Mesenteric fat pad (tissue), 1 donor: ENCODE results near the gene LRRC4C. TPM values are rescaled to one million over a fixed set of nuclear protein-coding genes. Genes with fewer than 3 reads are reported as not detected.

Experiments used
- DNase-seq: peaks from one replicate; pipeline ENCODE4 v3.0.0-alpha.2; 2020; ENCODE audit warnings: low spot score
- total RNA-seq: library from RNA; stranded (reverse); fragmentation: NEBNext Ultra II Directional; extraction: Animal tissue kit (Norgen Biotek cat#: 25700); gene quantifications from one replicate; pipeline ENCODE4 v1.2.1, GENCODE V29; 2021
- donor health status: DM: yes; HTN: yes; CAD: no.

Gene LRRC4C
- total RNA-seq, 1 donor from 2014 or later, result 1.5 TPM

DNA sequence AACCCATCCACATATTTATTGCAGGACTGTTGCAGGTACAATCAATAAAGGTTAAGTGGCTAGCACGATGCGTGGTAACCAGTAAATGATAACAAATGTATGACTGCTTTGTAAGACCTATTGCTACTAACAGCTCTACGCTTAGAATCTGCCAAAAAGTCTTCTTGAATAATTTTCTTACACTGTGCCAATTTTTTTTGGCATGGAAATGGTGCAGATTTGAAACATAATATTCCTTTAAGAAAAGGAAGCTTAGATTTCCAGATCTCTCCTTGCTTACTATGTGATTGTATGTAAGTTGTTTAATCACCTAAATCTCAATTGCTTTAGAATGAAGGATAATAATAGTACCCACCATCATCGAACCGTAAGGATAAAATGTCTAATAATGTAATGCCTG is 192.0 kb downstream of the LRRC4C start:
- DNase-seq, result no peak

DNA sequence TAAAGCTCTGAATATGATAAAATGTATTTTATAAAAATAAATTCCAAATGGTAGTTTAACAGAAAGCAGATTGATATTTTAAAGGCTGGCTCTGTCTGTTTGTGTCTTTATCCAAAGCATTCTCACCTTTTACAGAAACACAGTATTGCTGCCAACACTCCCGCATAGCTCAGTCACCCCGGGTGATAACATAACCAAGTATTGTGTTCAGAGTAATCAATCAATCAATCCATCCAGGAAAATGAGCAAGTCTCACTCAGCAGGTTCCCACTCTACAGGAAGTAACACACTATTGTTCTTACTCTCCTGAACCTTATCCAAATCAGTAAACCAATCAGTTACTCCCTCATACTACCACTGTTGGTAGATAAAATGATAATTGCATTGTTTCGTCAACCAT is 203.4 kb downstream of the LRRC4C start:
- DNase-seq, result no peak

DNA sequence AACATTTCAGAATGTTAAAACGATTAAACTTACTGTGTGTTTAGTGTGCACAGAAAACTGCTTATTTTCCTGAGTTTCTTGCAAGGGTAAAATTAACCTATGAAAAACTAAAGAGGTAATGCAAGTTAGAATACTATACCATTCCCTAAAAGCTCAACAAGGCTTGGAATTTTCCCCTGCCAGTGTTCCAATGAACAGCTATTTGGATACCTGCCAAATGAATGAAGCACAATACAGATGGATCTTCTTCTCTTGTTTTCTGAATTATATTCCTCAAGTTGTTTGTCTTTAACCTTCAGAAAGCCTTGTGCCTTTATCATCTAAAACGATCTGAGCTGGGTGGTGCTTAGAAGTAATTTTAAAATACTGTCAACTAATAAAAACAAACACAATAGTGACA is 204.5 kb downstream of the LRRC4C start:
- DNase-seq, result no peak

DNA sequence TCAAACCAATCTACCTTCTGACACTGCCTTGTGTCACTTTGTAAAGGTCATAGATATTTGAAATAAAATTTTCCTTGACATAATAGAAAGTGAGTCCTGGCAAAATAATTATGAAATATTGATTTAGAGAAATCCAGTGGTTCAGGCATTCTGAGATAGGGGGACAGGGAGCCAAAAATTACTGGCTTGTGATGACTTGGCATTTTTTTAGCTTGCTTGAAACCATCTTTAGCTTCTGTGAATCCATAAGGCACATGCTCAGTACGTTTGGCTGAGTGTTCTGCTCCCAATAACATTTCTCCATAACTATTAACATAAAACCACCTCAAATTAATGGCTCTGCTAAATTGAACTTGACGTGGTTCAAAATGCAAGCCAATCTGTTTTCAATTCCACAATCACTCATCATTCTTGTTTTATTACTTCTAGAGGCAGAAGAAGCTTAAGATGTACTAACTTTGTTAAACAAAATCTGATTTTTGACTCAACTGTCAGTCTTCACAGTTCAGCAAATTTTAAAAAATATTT is 209.0 kb downstream of the LRRC4C start:
- DNase-seq, result no peak

DNA sequence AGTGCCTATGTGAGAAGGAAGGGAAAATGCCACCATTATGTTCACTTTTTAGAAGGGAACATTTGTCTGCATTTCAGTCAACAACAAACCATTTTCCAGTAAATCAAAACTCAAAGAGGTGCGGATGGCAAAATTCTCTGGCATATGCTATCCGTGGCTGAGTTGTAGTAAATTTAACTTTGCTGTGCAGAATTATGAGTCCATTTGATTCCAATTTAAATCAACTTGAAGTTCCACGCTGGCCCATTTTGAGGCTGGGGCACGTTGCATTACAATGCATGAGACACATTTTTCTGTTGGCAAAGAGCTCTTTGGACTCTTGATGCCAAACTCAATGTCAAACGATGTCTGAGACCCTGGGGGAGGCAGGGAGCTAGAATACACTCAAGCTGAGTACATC is 211.8 kb downstream of the LRRC4C start:
- DNase-seq, result no peak

DNA sequence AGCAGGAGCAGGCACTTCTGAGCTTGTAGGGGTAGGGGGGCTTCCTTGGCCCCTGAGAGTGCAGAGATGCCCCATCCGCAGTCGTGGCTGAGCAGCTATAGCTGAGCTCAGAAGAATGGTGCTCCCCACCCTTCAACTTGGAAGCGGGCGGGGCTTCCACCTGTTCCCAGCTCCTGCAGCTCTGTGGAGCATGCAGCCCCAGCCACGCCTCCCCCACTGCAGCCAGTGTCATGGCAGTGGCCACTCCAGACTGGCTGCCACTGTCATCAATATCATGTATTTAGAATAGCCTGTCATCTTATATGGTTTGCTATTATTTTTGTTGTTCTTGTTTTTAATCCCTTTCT is 213.1 kb downstream of the LRRC4C start:
- no peak for DNase-seq

DNA sequence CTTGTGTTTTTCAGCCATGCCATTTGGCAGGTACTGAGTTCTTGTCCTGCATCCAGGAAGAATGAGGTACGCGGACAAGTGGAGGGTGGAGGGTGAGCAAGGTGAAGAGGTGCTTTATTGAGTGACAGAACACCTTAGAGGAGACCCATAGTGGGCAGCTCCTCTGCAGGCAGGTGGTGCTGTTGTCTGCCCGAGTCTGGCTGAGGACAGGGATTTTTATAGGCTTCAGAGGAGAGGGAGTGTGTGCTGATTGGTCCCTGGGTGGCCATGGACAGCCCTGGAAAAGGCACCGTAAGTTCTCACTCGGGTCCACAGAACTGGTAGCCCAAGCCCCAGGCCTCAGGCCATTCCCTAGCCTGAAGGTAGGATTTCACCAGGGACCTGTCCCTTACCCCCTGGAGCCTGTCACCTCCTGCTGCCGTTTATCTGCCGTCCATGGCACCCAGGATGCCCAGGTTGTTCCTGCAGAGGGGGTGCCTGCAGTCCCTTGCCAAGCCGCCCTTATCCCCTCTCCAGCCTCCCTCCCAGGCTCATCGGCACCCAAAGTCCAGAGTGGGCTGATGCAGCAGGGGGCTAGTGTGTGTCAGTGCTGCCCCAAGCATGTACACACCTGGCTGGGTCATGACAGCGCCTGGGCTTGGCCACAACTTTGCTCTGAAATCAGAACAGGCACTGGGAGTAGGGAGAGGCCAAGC is 213.6 kb downstream of the LRRC4C start:
- DNase-seq, result no peak

DNA sequence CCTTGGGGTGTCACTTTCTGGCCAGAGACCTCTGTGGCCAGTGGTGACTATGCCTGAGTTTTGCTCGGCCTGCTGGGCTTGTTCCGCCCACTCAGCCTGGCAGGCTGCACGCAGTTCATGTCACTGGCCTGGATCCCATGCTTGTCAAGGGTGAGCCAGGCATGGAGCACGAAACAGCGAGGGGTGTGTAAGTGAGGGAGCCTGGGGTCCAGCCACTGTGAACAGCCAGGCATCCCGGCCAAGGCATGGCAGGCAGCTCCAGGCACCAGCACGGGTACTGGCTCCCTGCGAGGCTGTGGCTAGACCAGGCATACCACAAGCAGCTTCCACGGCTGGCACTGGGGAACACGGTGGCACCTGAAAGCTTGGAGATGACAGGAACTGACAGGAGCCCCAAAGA is 214.3 kb downstream of the LRRC4C start:
- no peak for DNase-seq

DNA sequence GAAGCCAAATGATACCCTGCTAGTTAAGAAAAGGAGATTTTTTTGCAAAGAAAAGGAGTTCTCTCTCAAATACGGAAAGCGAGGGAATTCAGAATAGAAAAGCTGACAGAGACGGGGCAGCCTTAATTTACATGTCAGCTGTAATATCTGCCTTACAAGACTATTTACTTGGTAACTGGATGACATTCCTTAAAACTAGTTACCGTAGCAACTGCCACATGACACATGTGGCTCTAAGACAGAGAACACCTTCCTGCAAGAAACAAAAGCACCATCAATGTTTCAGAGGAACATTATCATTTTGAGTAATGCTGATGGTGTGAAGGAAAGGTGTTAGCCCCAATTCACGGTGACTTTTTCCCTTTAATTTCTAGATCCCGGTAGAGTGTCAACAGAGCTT is 222.1 kb downstream of the LRRC4C start:
- DNase-seq, result no peak

DNA sequence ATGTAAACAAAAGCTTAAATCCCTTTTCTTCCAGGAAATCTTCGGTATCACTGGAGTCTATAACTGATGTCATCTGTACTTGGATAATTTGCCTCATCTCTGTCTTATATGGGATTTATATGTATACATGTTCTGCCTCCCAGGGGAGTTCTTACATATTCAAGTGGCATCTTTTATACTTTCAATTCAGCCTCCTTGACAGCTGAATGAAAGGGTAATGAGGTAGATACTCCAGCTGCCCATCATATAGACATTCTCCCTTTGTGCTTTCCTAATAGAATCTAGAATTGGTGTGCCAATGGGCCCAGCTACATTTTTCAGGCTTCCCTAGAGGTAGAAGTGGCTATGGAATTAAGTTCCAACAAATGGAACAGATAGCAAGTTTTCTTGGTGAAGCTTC is 223.8 kb downstream of the LRRC4C start:
- no peak for DNase-seq

DNA sequence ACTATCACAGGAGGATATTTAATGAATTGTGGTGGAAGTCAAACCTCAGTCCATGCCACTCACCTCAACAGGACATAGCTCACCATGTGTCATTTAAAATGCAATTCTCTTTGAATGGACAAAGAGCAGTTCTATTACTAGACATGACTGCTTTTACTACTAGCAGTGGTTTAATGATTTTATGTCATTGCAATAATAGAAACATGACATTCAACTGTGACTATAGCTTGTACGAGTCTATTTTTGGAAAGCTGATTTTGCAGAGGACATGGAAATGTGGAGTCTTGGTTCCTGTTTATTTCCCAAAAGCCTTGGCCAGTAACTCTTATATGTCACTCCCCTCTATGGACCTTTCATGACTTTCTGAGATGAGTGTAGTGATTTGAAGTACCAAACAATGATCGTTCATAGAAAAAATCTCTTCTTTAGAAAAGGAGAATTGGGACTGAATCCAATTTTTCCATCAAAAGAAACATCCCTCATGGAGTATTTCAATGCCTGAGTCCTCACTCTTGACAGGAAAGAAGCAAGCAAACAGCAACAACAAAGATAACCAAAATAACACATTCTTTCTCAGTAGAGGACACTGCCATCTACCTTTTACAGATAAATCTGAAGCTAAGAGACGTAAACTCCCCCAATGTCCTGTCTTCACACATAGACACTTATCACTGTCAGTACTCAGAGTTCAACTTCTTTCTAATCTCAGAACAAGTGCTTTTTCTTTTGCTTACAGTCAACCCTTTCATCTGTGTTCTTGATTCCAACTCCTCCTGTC is 233.4 kb downstream of the LRRC4C start:
- DNase-seq, result no peak

DNA sequence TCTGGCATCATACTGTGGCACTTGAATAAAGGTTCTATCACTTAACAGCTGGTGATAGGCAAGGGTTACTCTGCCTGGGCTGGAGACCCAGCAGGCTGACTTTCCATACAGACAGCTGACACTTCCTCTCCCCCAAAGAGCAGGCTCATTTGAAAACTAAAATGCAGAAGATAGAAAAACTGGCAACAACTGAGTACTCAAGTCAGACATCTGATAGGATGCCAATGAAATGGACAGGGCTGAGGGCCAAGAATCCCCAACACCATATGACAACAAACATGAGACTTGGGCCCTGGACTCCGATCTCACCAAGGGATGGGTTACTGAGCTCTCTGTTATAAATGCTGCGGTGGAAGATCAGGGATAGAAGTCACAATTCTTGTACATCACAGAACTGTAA is 237.2 kb downstream of the LRRC4C start:
- no peak for DNase-seq

DNA sequence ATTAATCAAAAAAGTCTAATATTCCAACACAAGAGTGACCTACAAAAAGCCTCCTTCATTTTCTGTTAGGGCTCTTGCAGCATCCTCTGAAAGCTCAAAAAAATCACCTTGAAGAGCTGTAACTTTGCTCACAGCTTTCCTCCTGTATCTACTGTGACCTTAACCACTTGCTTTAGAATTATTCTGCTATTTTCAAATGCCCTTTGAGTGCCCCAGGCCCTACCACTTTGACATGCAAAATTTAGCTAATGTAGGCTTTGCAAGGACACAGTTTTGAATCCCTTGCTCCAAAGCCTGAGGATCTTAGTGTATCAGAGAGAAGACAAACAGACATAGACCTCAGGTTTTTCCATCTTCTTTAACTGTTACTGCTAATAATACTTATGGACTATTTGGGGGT is 253.1 kb downstream of the LRRC4C start:
- DNase-seq, result no peak

DNA sequence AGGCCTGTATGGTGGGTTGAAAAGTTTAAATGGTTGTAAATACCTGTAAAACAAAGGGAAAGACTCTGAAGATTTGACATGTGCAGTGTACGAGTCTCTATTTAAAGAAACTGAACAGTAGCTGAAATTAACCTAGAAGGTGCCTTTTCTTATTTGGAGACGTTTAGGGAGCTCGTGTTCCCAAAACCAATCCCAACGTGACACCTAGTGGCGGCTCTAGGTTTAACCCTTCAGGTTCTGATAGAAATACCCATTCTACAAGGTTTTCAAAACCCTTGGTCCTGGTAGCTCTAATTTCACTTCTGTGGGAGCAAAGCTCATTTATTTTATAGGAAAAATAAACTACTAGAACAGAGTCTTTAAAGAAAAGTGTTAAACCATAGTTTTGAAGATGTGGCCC is 258.3 kb downstream of the LRRC4C start:
- no peak for DNase-seq

DNA sequence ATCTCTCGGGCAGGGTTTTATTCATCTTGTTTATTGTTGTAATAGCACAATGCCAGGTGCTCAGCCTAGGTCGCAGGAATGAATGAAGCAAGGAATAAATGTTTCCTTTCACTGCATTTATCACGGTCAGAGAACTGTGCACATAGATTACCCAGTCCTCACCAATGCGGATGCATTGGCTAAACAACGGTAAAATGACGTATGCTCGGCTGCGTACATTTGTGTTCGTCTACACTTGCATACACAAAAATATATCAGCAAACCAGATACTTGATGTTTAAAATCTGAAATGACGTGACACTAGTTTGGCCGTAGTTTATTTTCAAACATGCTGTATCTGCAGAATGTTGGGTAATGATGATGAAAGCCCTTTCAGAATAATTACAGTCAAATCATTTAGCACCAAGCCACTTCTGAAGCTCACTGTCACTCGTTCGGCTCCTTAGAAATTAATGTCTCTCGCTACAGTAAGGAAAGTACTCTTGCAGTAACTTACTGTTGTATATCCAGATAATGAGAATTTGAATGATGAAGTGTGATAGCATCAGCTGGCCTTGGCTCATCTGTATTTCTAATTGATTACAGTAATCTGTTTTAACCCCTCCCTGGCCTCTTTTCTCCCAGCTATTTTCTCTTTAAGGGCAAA is 268.9 kb downstream of the LRRC4C start:
- DNase-seq, result no peak

DNA sequence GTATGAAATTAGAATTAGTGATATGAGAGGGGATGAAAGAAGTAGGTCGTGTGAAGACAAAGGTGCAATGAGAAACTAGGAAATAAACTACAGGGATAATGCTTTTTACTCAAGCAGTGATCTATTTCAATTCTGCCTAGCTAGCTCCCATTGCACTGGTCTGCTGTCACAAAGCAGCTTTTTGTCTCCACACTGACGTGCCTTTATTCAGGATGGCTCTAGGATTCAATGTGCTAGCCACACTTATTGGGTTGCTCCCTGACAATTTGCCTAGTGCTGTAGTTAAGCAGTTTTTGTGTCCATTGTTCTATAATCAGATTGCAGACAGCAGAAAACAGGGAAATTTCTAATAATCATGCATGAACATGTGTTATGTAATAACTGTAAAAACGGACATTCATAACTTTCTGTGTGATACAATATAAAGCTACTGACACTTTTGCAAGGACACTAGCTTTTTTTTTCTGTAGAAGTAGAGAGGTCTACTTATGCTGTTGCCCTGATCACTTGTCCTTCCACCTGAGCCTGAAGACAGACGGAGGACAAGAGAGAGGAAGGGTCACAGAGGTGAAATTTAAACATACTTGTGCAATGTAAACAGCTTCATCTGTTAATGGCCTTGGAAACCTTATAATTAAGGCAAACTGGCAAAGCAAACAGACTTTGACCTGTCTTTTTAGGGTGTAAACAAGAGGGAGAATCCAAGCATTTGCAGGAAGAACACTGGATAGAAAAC is 269.6 kb downstream of the LRRC4C start:
- DNase-seq, result no peak

DNA sequence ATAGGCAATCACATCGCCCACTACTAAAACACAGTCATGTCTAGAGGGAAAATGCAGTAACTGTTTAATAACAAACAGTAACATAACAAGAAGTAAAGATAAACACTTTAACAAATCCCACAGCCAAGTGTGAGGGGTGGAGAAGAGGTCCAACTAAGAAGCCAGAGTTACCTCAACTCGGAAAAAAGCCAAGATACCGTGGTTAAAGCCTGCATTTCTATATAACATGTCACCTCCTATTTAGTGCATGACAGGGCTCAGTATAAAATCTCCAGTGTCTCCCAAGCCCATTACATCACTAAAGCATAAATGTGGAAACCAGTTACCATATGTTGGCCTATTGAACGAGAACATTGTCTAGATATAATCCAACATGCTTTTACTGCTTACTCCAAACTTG is 281.7 kb downstream of the LRRC4C start:
- no peak for DNase-seq

DNA sequence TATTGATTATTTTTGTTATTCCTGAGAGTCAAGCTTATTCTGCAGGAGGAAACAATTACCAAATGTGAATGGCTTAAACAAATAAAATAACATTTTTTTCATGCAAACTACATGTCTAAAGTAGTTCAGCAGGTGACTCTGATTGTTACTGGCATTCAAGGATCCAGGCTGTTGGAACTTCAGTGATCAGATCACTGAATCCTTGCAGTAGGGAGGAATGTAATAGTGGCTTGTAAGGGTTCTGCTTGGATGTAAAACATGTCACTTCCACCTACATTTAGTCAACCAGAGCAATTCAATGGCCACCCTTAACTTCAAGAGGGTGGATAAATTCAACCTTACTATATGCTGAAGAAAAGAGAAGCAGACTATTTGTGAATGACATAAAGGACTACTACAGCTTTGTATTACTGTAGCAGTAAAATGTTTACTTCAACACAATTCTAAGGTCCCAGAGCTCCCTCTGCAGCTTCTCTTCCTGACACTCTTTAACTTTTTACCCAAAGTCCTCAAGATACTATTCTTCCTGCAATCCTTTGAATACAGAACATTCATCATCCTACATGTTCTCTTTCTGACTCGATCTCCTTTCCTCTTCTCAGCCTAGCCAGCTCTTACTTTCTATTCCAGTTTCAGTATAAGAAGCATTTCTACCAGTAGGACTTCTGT is 284.0 kb downstream of the LRRC4C start:
- no peak for DNase-seq

DNA sequence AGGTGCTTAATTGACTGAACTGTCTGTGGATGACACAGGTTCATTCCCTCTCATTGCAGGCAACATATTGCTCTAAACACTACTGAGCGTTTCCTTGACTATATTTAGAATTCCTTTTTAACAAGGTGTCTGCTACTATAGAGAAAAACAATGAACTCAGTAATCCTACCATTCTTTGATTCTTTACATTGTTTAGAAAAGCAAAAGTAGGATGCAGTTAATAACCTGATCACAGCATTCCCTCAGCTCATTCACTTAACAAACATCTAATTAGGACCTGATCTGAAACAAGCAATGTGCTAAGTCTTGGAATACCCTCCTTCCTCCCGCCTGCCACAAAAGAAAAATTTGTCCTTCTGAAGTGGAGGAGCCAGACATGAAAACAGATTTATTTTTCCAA is 313.1 kb downstream of the LRRC4C start:
- no peak for DNase-seq

DNA sequence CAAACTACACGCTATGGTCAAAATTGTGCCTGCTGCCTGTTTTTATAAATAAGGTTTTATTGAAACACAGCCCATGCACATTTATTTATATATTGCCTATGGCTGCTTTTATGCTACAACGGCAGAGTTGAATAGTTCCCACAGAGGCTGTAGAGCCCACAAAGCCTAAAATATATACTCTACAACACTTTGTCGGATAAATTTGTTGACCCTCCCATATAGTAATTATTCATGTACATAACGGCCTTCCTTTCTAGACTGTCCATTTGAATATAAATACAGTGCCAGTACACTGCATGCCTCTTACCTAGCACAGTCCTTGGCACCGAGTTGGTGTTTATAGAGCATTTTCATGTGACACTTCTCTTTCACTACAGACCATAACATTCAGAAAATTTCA is 314.0 kb downstream of the LRRC4C start:
- no peak for DNase-seq

DNA sequence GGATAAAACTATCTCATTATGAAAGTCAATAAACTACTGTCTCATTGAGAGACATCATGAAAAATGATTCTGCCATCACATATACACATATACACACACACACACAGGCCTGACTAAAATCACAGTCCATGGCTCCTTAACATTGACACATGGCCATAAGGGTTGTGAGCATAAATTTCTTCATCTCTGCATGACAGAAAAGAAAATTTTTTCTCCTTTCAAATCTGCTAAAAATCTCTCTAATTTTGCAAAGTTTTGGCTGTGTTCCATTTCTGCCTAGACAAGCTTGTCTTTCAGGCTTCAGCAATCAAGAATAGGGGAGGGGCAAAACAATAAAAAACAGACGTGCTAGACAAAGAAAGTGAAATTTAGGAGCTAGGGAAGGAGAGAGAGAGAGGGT is 324.5 kb downstream of the LRRC4C start:
- no peak for DNase-seq
